ENCODE measurements around the gene GPRC5B. TPM values are rescaled to one million over a fixed set of nuclear protein-coding genes. Genes with fewer than 3 reads are reported as not detected.

Gene GPRC5B
- total and polyA plus RNA-seq, 2 donors (not counting 3 experiments of a cell fraction or from before 2014, with no cell fraction given), result 42.3 TPM

DNA sequence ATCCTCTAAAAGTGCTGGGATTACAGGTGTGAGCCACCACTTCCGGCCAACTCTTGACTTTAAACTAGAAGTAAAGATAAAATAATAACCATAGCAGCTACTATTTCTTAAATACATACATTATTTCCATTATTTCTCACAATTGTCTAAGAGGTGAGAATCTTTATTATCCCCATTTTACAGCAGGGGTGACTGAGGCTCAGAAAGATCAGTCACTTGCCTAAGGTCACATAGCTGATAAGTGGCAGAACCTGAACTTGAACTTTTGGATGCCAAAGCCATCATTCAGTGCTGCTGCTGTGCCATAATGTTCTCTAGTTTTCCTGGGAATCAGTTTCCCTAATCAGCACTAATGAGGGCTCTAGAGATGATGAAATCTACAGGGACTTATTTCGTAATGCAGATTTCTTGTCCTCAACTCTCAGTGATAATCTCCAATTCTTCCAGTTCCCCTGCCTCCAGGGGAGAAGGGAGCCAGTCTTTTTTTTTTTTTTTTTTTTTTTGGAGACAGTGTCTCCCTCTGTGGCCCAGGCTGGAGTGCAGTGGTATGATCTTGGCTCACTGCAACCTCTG, 25.2 kb upstream of the GPRC5B start:
- H3K27ac ChIP-seq (ENCODE audit: insufficient read depth, low read depth, low read length), result no peak overlapping the region
- no peaks in the 10 kb centered on the region for H3K9me1 ChIP-seq (replicated peaks; ENCODE audit: control insufficient read depth, extremely low read depth, insufficient read depth, low read length)
- H3K79me2 ChIP-seq (ENCODE audit: control insufficient read depth, insufficient read depth, low read length), result no peaks in the 10 kb centered on the region
- no peak overlapping the region for H3K4me2 ChIP-seq (ENCODE audit: insufficient read depth, low read length)
- H3K9ac ChIP-seq (replicated peaks; ENCODE audit: extremely low read depth, insufficient read depth, low read length), result no peak overlapping the region
- dilution Hi-C loops (cut with MboI; ENCODE audit: extremely low pct_ligation_motif_present, low sequenced_read_pairs), result no loop called here
- H3K4me3 ChIP-seq (replicated peaks in 1 of 3; ENCODE audit: insufficient read depth in 1 of 3, low read depth in 1 of 3, low read length in 3 of 3), result no peak overlapping the region
- BruUV-seq (replicated peaks), result no TSS peak
- H2AFZ ChIP-seq (ENCODE audit: low read depth, low read length), result no peak overlapping the region
- H3K27me3 ChIP-seq (ENCODE audit: control insufficient read depth in 2 of 2, insufficient read depth in 2 of 2, low read length in 2 of 2), result no peaks in the 10 kb centered on the region
- ChIA-PET CTCF (interaction anchor here (6.5 to 12.1 kb wide), 2 partner anchors 392 to 476 kb away, joined by 264 to 438 read pairs; no protein-coding TSS in a partner anchor), POLR2A (no interaction called here)
- no peak for FAIRE-seq
- TF ChIP-seq, protein P1, sequence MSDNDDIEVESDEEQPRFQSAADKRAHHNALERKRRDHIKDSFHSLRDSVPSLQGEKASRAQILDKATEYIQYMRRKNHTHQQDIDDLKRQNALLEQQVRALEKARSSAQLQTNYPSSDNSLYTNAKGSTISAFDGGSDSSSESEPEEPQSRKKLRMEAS (IDR thresholded peaks at IDR 0.05; ENCODE audit: insufficient read depth, insufficient read length), result no peak
- TF ChIP-seq, protein P2, sequence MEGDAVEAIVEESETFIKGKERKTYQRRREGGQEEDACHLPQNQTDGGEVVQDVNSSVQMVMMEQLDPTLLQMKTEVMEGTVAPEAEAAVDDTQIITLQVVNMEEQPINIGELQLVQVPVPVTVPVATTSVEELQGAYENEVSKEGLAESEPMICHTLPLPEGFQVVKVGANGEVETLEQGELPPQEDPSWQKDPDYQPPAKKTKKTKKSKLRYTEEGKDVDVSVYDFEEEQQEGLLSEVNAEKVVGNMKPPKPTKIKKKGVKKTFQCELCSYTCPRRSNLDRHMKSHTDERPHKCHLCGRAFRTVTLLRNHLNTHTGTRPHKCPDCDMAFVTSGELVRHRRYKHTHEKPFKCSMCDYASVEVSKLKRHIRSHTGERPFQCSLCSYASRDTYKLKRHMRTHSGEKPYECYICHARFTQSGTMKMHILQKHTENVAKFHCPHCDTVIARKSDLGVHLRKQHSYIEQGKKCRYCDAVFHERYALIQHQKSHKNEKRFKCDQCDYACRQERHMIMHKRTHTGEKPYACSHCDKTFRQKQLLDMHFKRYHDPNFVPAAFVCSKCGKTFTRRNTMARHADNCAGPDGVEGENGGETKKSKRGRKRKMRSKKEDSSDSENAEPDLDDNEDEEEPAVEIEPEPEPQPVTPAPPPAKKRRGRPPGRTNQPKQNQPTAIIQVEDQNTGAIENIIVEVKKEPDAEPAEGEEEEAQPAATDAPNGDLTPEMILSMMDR (IDR thresholded peaks at IDR 0.05; ENCODE audit: extremely low read depth in 1 of 2, insufficient read depth in 1 of 2, low read depth in 1 of 2, low read length in 2 of 2), result no peak
- TF ChIP-seq MYC (IDR thresholded peaks at IDR 0.05; ENCODE audit: low read depth, low read length) (no peak), GATA2 (IDR thresholded peaks at IDR 0.05; ENCODE audit: insufficient read depth, insufficient read length, low read depth, low read length) (no peak), JUN (IDR thresholded peaks at IDR 0.05; ENCODE audit: borderline replicate concordance, insufficient read depth, insufficient read length, low read depth) (no peak), EZH2 (IDR thresholded peaks at IDR 0.05; ENCODE audit: borderline replicate concordance, low read depth, low read length, severe bottlenecking) (no peak), POLR2AphosphoS5 (IDR thresholded peaks at IDR 0.05; ENCODE audit: insufficient read depth, low read depth, low read length) (no peak), FOS (IDR thresholded peaks at IDR 0.05; ENCODE audit: borderline replicate concordance, insufficient read depth, low read length) (no peak), POLR2A (IDR thresholded peaks at IDR 0.05; ENCODE audit: low read depth, low read length) (no peak)
- no peak for DNase-seq (ENCODE audit: low read depth, low spot score)
- H3K9me3 ChIP-seq (replicated peaks; ENCODE audit: control insufficient read depth, insufficient read depth, low read length), result no peaks in the 10 kb centered on the region
- no peaks in the 10 kb centered on the region for H4K20me1 ChIP-seq (replicated peaks; ENCODE audit: control insufficient read depth, extremely low read depth, insufficient read depth, low read length)
- H3K36me3 ChIP-seq (ENCODE audit: control insufficient read depth in 2 of 2, extremely low read depth in 1 of 2, insufficient read depth in 2 of 2, low read length in 2 of 2), result no peaks in the 10 kb centered on the region
- intact Hi-C loops (cut with micrococcal nuclease), result loop anchor here (5.0 kb wide), 1 partner anchor 797 kb away; no protein-coding TSS in a partner anchor
- H3K4me1 ChIP-seq (ENCODE audit: control insufficient read depth, extremely low read depth, insufficient read depth, low read length), result peaks cover 7% of the 10 kb centered on the region

Measured in endothelial cell of umbilical vein (primary cell).